HCT116 (cell line): ENCODE data around the gene CAMKK1. TPM values are rescaled to one million over a fixed set of nuclear protein-coding genes. Genes with fewer than 3 reads are reported as not detected.

Experiments
- ATAC-seq: fragments of 200-7000 bp; cut with Tn5 transposase; 2 replicates; pipeline ENCODE4 v1.9.1; 2020; ENCODE audit warnings: mild to moderate bottlenecking, moderate library complexity
- BruUV-seq: library from RNA; stranded (reverse); fragments of 400-500 nt; replicated peaks from 2 replicates; lab custom pipeline; 2021; lab: Mats Ljungman, UMichigan
- CTCF ChIA-PET: fragments of 300-600 bp; sonication (Branson Sonifier 250); formaldehyde crosslinking; loops from one replicate; lab custom pipeline; 2021; ENCODE audit warnings: antibody characterized with exemption; lab: Charles Lee
- POLR2A ChIA-PET: fragments of 300-600, 350-600 bp; sonication (Branson Sonifier 250); formaldehyde crosslinking; loops from one replicate; lab custom pipeline; 2021; ENCODE audit warnings: antibody characterized with exemption; lab: Charles Lee
- RAD21 ChIA-PET, 2 experiments: fragments of 300-600 bp; sonication (Branson Sonifier 250); formaldehyde crosslinking; loops; one replicate each; lab custom pipeline; 2023; ENCODE audit warnings: low total read pairs in 2 of 2; ENCODE audit not compliant: uncharacterized antibody in 2 of 2, unreplicated experiment in 2 of 2, low non-redundant PET in 1 of 2; lab: Charles Lee
- DNase-seq: peaks from one replicate; pipeline ENCODE4 v3.0.0-alpha.2; 2010; ENCODE audit warnings: low read depth, low spot score
- H2AFZ ChIP-seq: fragments of 200-600 bp; shearing (Covaris generic), sonication (generic); 2 replicates; pipeline ENCODE4 v1.6.1; 2017; ENCODE audit warnings: low read depth, mixed run types, mixed read lengths, antibody characterized with exemption, low read length; ENCODE audit not compliant: poor library complexity, severe bottlenecking
- H3K27ac ChIP-seq: 2 replicates; pipeline ENCODE4 v1.5.1; 2012; ENCODE audit warnings: low read depth, low read length
- H3K27me3 ChIP-seq: fragments of 200-600 bp; sonication (generic); 2 replicates; pipeline ENCODE4 v1.6.1; 2016; ENCODE audit warnings: mixed run types, low read length, mixed read lengths; ENCODE audit not compliant: insufficient read depth
- H3K36me3 ChIP-seq, 2 experiments: fragments of 200-500 bp in 1 of 2; fragments of 200-600 bp in 1 of 2; sonication (Bioruptor generic) in 1 of 2; sonication (generic) in 1 of 2; 2 replicates each; pipeline versions ENCODE4 v1.5.1 to v1.6.1; 2014 to 2016; ENCODE audit warnings: low read length in 2 of 2, inconsistent platforms in 1 of 2, mixed read lengths in 1 of 2, mixed run types in 1 of 2; ENCODE audit not compliant: insufficient read depth in 2 of 2, control insufficient read depth in 1 of 2
- H3K4me1 ChIP-seq, 2 experiments: fragments of 200-600 bp in 1 of 2; sonication (generic) in 1 of 2; 2 replicates each; pipeline versions ENCODE4 v1.5.1 to v1.6.1; 2012 to 2017; ENCODE audit warnings: low read length in 2 of 2, inconsistent platforms in 1 of 2, mild to moderate bottlenecking in 1 of 2, mixed read lengths in 1 of 2, mixed run types in 1 of 2, moderate library complexity in 1 of 2; ENCODE audit not compliant: insufficient read depth in 2 of 2, control insufficient read depth in 1 of 2
- H3K4me2 ChIP-seq: fragments of 200-600 bp; sonication (generic); 2 replicates; pipeline ENCODE4 v1.6.1; 2017; ENCODE audit warnings: mixed run types, low read length, mixed read lengths
- H3K4me3 ChIP-seq, 2 experiments: fragments of 200-600 bp in 1 of 2; sonication (generic) in 1 of 2; replicated peaks in 1 of 2; 2 replicates each; pipeline ENCODE4 v1.5.1; 2011 to 2016; ENCODE audit warnings: low read length in 2 of 2, control low read depth in 1 of 2, low read depth in 1 of 2, mild to moderate bottlenecking in 1 of 2, mixed read lengths in 1 of 2, mixed run types in 1 of 2
- H3K79me2 ChIP-seq: fragments of 200-600 bp; sonication (generic); 2 replicates; pipeline ENCODE4 v1.6.1; 2017; ENCODE audit warnings: mild to moderate bottlenecking, mixed run types, low read length, moderate library complexity, mixed read lengths; ENCODE audit not compliant: insufficient read depth
- H3K9ac ChIP-seq: fragments of 200-600 bp; sonication (generic); 2 replicates; pipeline ENCODE4 v1.6.1; 2016; ENCODE audit warnings: low read length, mixed read lengths
- H3K9me2 ChIP-seq: fragments of 200-600 bp; sonication (generic), shearing (Covaris generic); 2 replicates; pipeline ENCODE4 v1.6.1; 2017; ENCODE audit warnings: mixed run types, mild to moderate bottlenecking, moderate library complexity; ENCODE audit not compliant: insufficient read depth
- H3K9me3 ChIP-seq, 2 experiments: fragments of 200-500 bp in 1 of 2; fragments of 200-600 bp in 1 of 2; sonication (Bioruptor generic) in 1 of 2; sonication (generic) in 1 of 2; 2 replicates each; pipeline ENCODE4 v1.6.1; 2014 to 2017; ENCODE audit warnings: low read length in 2 of 2, mixed read lengths in 2 of 2, inconsistent platforms in 1 of 2, low read depth in 1 of 2, mild to moderate bottlenecking in 1 of 2, mixed run types in 1 of 2, moderate library complexity in 1 of 2; ENCODE audit not compliant: control insufficient read depth in 1 of 2, insufficient read depth in 1 of 2
- H4K20me1 ChIP-seq: fragments of 200-600 bp; sonication (generic), shearing (Covaris generic); 2 replicates; pipeline ENCODE4 v1.6.1; 2017; ENCODE audit warnings: mixed run types, mild to moderate bottlenecking, moderate library complexity; ENCODE audit not compliant: insufficient read depth
- CBX3 ChIP-seq: IDR thresholded peaks from 2 replicates; pipeline ENCODE4 v1.6.1; 2012; ENCODE audit warnings: low read depth
- EGR1 ChIP-seq: IDR thresholded peaks from 2 replicates; pipeline ENCODE4 v1.6.1; 2012; ENCODE audit warnings: low read depth
- ELF1 ChIP-seq: IDR thresholded peaks from 2 replicates; pipeline ENCODE4 v1.6.1; 2012; ENCODE audit warnings: low read depth, borderline replicate concordance
- EZH2 ChIP-seq: fragments of 200-600 bp; sonication (generic); IDR thresholded peaks from 2 replicates; pipeline ENCODE4 v1.6.1; 2017; ENCODE audit warnings: antibody characterized with exemption, mixed run types
- EZH2phosphoT487 ChIP-seq: fragments of 200-600 bp; IDR thresholded peaks from 2 replicates; pipeline ENCODE4 v1.6.1; 2018; ENCODE audit warnings: antibody characterized with exemption, borderline replicate concordance
- FOSL1 ChIP-seq: IDR thresholded peaks from 2 replicates; pipeline ENCODE4 v1.6.1; 2012; ENCODE audit warnings: low read depth
- POLR2AphosphoS5 ChIP-seq: IDR thresholded peaks from 2 replicates; pipeline ENCODE4 v1.6.1; 2011; ENCODE audit warnings: mild to moderate bottlenecking, low read depth, low read length, moderate library complexity
- RAD21 ChIP-seq: IDR thresholded peaks from 2 replicates; pipeline ENCODE4 v1.6.1; 2012; ENCODE audit warnings: low read depth, mild to moderate bottlenecking
- SIN3A ChIP-seq: IDR thresholded peaks from 2 replicates; pipeline ENCODE4 v1.6.1; 2012; ENCODE audit warnings: low read depth
- SP1 ChIP-seq: IDR thresholded peaks from 2 replicates; pipeline ENCODE4 v1.6.1; 2012; ENCODE audit warnings: low read depth
- TCF7L2 ChIP-seq: IDR thresholded peaks from 2 replicates; pipeline ENCODE4 v1.7.0; 2011; ENCODE audit warnings: borderline replicate concordance, inconsistent platforms; ENCODE audit not compliant: insufficient read depth, insufficient read length; ENCODE audit errors: extremely low read depth
- ZNF274 ChIP-seq: fragments of 200-500 bp; sonication (Bioruptor generic); IDR thresholded peaks from 2 replicates; pipeline ENCODE4 v1.6.1; 2014; ENCODE audit warnings: mild to moderate bottlenecking, low read depth, low read length, inconsistent platforms
- intact Hi-C: fragments of 100-400 bp; cut with micrococcal nuclease; formaldehyde crosslinking; loops from 2 replicates; pipeline ENCODE4 v1.10.0; 2022
- total RNA-seq: library from RNA; stranded (reverse); gene quantifications from one replicate; pipeline ENCODE4 v1.2.1, GENCODE V29; 2021; ENCODE audit not compliant: unreplicated experiment
- TF ChIP-seq, protein P1 (sequence below): IDR thresholded peaks from 2 replicates; pipeline ENCODE4 v1.6.1; 2011; ENCODE audit warnings: mild to moderate bottlenecking, low read length, moderate library complexity; ENCODE audit not compliant: insufficient replicate concordance; ENCODE audit errors: extremely low read depth
- TF ChIP-seq, protein P2 (sequence below): IDR thresholded peaks from 2 replicates; pipeline ENCODE4 v1.6.1; 2012; ENCODE audit warnings: low read depth

The CAMKK1 gene
- total RNA-seq, 1 experiment from 2014 or later, result 10.6 TPM

DNA sequence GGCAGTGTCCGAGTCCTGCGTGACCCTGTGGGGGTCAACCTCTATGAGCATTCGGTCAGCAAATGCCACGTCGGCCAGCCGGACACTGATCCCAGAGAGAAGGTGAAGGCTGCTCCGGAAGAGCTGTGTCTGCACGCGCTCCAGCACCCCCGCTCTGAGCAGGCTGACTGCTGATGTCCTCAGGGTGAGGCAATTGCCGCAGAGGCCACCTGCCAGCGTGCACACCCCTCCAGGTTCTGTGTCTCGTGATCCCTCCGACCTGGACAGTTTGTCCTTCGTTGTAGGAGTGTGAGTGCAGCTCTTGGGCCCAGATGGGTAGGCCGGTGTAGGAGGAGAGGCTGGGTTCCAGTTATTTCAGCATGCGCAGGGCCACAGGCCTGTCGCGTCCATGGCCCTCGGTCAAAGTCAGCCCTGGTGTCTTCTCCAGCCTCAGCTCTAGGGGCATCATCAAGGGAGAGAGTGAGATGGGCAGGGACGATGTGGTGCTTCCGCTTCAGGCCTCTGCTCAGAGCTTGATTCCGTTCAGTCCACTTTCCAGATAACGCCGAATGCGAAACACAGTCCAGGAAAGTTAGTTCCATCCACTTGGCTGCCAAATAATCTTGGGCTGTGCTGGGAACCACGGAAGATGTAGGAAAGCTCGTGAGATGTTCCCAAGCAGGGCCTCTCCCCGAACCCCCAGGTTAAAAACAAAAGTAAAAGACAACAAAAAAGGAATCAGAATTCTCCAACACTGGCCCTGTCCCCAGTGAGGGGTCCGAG is 31.7 kb downstream of the CAMKK1 start:
- POLR2A ChIA-PET, result no interaction called here
- CTCF ChIA-PET, result interaction anchor here (1.1 to 1.2 kb wide), 2 partner anchors 18 to 53 kb away, joined by 3 read pairs; no protein-coding TSS in a partner anchor
- H3K27ac ChIP-seq, result no peak overlapping the region
- H3K27me3 ChIP-seq, result no peaks in the 10 kb centered on the region
- H3K4me3 ChIP-seq, result no peak overlapping the region
- TF ChIP-seq SIN3A (no peak), ELF1 (no peak), CBX3 (no peak), EZH2 (no peak), RAD21 (no peak), EGR1 (no peak)
- H2AFZ ChIP-seq, result no peak overlapping the region
- no peaks in the 10 kb centered on the region for H3K9me3 ChIP-seq
- no peaks in the 10 kb centered on the region for H3K4me1 ChIP-seq
- RAD21 ChIA-PET, result interaction anchor here in 1 of 2 experiments (0.6 kb wide), 1 partner anchor 16 kb away, joined by 7 read pairs; no protein-coding TSS in a partner anchor
- DNase-seq (no peak), ATAC-seq (no peak)
- no peak overlapping the region for H3K4me2 ChIP-seq
- H4K20me1 ChIP-seq, result no peaks in the 10 kb centered on the region
- H3K36me3 ChIP-seq, result peaks cover 0 to 8% of the 10 kb centered on the region in 2 experiments; a peak in 1 of 4 replicates
- BruUV-seq, result no TSS peak
- intact Hi-C loops, result loop anchor here (5.0 kb wide), 1 partner anchor 216 kb away; no protein-coding TSS in a partner anchor
- H3K79me2 ChIP-seq, result no peaks in the 10 kb centered on the region
- H3K9ac ChIP-seq, result no peak overlapping the region
- no peaks in the 10 kb centered on the region for H3K9me2 ChIP-seq

DNA sequence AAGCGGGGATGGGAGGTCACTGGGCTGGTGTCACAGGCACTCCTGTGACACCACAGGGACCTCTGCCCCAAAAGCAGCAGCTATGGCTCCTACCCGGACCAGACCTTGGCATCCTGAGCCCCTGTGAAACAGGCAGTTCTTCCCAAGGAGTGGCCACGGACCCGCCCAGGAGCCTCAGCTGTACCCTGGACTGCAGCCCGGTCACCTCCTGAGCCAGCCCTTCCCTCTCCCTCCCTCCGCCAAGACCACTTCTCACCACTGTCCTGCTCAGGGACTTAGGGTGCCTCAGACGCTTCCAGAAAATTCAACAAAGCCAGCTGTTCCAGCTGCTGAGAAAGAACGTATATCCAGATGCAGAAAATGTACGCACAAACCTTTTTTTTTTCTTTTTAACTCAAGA is 32.9 kb downstream of the CAMKK1 start:
- Histone ChIP-seq H3K27me3 (no peaks in the 10 kb centered on the region), H3K4me3 (no peak overlapping the region), H3K79me2 (no peaks in the 10 kb centered on the region), H3K36me3 (peaks cover 0 to 8% of the 10 kb centered on the region in 2 experiments; a peak in 1 of 4 replicates), H3K4me2 (no peak overlapping the region), H3K4me1 (no peaks in the 10 kb centered on the region), H4K20me1 (no peaks in the 10 kb centered on the region), H2AFZ (no peak overlapping the region), H3K9me3 (no peaks in the 10 kb centered on the region), H3K9ac (no peak overlapping the region), H3K27ac (no peak overlapping the region), H3K9me2 (no peaks in the 10 kb centered on the region)
- ChIA-PET POLR2A (no interaction called here), CTCF (interaction anchor here (1.2 kb wide), 1 partner anchor 54 kb away, joined by 3 read pairs; no protein-coding TSS in a partner anchor), RAD21 (no interaction called here)
- DNase-seq (no peak), ATAC-seq (no peak)
- intact Hi-C loops, result loop anchor here (5.0 kb wide), 1 partner anchor 217 kb away; no protein-coding TSS in a partner anchor
- no TSS peak for BruUV-seq
- TF ChIP-seq, protein P1, sequence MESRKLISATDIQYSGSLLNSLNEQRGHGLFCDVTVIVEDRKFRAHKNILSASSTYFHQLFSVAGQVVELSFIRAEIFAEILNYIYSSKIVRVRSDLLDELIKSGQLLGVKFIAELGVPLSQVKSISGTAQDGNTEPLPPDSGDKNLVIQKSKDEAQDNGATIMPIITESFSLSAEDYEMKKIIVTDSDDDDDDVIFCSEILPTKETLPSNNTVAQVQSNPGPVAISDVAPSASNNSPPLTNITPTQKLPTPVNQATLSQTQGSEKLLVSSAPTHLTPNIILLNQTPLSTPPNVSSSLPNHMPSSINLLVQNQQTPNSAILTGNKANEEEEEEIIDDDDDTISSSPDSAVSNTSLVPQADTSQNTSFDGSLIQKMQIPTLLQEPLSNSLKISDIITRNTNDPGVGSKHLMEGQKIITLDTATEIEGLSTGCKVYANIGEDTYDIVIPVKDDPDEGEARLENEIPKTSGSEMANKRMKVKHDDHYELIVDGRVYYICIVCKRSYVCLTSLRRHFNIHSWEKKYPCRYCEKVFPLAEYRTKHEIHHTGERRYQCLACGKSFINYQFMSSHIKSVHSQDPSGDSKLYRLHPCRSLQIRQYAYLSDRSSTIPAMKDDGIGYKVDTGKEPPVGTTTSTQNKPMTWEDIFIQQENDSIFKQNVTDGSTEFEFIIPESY, result no peak
- TF ChIP-seq, protein P2, sequence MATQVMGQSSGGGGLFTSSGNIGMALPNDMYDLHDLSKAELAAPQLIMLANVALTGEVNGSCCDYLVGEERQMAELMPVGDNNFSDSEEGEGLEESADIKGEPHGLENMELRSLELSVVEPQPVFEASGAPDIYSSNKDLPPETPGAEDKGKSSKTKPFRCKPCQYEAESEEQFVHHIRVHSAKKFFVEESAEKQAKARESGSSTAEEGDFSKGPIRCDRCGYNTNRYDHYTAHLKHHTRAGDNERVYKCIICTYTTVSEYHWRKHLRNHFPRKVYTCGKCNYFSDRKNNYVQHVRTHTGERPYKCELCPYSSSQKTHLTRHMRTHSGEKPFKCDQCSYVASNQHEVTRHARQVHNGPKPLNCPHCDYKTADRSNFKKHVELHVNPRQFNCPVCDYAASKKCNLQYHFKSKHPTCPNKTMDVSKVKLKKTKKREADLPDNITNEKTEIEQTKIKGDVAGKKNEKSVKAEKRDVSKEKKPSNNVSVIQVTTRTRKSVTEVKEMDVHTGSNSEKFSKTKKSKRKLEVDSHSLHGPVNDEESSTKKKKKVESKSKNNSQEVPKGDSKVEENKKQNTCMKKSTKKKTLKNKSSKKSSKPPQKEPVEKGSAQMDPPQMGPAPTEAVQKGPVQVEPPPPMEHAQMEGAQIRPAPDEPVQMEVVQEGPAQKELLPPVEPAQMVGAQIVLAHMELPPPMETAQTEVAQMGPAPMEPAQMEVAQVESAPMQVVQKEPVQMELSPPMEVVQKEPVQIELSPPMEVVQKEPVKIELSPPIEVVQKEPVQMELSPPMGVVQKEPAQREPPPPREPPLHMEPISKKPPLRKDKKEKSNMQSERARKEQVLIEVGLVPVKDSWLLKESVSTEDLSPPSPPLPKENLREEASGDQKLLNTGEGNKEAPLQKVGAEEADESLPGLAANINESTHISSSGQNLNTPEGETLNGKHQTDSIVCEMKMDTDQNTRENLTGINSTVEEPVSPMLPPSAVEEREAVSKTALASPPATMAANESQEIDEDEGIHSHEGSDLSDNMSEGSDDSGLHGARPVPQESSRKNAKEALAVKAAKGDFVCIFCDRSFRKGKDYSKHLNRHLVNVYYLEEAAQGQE, result no peak
- TF ChIP-seq POLR2AphosphoS5, result no peak
- TF ChIP-seq ZNF274, result no peak
- no peak for TF ChIP-seq SP1
- no peak for TF ChIP-seq ELF1
- TF ChIP-seq FOSL1, result no peak
- no peak for TF ChIP-seq EZH2phosphoT487
- no peak for TF ChIP-seq TCF7L2
